GM23338 (cell line): ENCODE results near the gene ADD1. TPM values are rescaled to one million over a fixed set of nuclear protein-coding genes. Genes with fewer than 3 reads are reported as not detected.

Experiments used
- ATAC-seq: fragments of 200-7000 bp; cut with Tn5 transposase; 3 replicates; pipeline ENCODE4 v1.9.1; 2020
- DNase-seq: peaks from one replicate; pipeline ENCODE4 v3.0.0-alpha.2; 2015; ENCODE audit warnings: low spot score
- H2AFZ ChIP-seq: fragments of 200-600 bp; sonication (generic); 2 replicates; pipeline ENCODE4 v1.8.0; 2016; ENCODE audit warnings: antibody characterized with exemption, mild to moderate bottlenecking, moderate library complexity
- H3F3A ChIP-seq: fragments of 200-600 bp; sonication (generic); replicated peaks from 2 replicates; pipeline ENCODE4 v1.8.0; 2017; ENCODE audit warnings: antibody characterized with exemption, mixed run types, low read depth
- H3K27ac ChIP-seq: fragments of 200-600 bp; sonication (generic); 2 replicates; pipeline ENCODE4 v1.6.1; 2016; ENCODE audit warnings: low read depth
- H3K27me3 ChIP-seq: fragments of 200-600 bp; sonication (generic); 2 replicates; pipeline ENCODE4 v1.8.0; 2016; ENCODE audit warnings: mild to moderate bottlenecking, mixed run types, moderate library complexity; ENCODE audit not compliant: insufficient read depth
- H3K36me3 ChIP-seq: fragments of 200-600 bp; sonication (generic); 2 replicates; pipeline ENCODE4 v1.8.0; 2016; ENCODE audit warnings: mild to moderate bottlenecking; ENCODE audit not compliant: insufficient read depth
- H3K4me1 ChIP-seq: fragments of 200-600 bp; sonication (generic); 2 replicates; pipeline ENCODE4 v1.8.0; 2016; ENCODE audit warnings: mild to moderate bottlenecking, moderate library complexity; ENCODE audit not compliant: insufficient read depth
- H3K4me2 ChIP-seq: fragments of 200-600 bp; sonication (generic); 2 replicates; pipeline ENCODE4 v1.7.1; 2017; ENCODE audit warnings: mixed run types
- H3K4me3 ChIP-seq: fragments of 200-600 bp; sonication (generic); 2 replicates; pipeline ENCODE4 v1.6.1; 2016; ENCODE audit warnings: mixed run types
- H3K79me2 ChIP-seq: fragments of 200-600 bp; sonication (generic); replicated peaks from 2 replicates; pipeline ENCODE4 v1.8.0; 2017; ENCODE audit warnings: mild to moderate bottlenecking; ENCODE audit not compliant: insufficient read depth
- H3K9me2 ChIP-seq: fragments of 200-600 bp; sonication (generic); 2 replicates; pipeline ENCODE4 v1.8.0; 2017; ENCODE audit not compliant: insufficient read depth
- H4K20me1 ChIP-seq: fragments of 200-600 bp; sonication (generic); replicated peaks from 2 replicates; pipeline ENCODE4 v1.8.0; 2017; ENCODE audit warnings: mild to moderate bottlenecking; ENCODE audit not compliant: insufficient read depth
- H3K27ac Mint-ChIP-seq: 2 replicates; pipeline ENCODE4 v1.8.0; 2020; ENCODE audit warnings: inconsistent platforms, mild to moderate bottlenecking, moderate library complexity, mixed read lengths
- H3K27me3 Mint-ChIP-seq: 3 replicates; pipeline ENCODE4 v1.8.0; 2022; ENCODE audit warnings: low read depth, mild to moderate bottlenecking, moderate library complexity, mixed read lengths, inconsistent platforms; ENCODE audit not compliant: insufficient read depth, poor library complexity
- H3K36me3 Mint-ChIP-seq: 3 replicates; pipeline ENCODE4 v1.8.0; 2021; ENCODE audit warnings: low read depth, mild to moderate bottlenecking, inconsistent platforms, moderate library complexity, mixed read lengths
- H3K4me1 Mint-ChIP-seq: 3 replicates; pipeline ENCODE4 v1.8.0; 2020; ENCODE audit warnings: mild to moderate bottlenecking, inconsistent platforms, mixed read lengths
- H3K4me3 Mint-ChIP-seq: 3 replicates; pipeline ENCODE4 v1.8.0; 2021; ENCODE audit warnings: moderate library complexity, mild to moderate bottlenecking, inconsistent platforms, mixed read lengths
- H3K9me3 Mint-ChIP-seq: 3 replicates; pipeline ENCODE4 v1.8.0; 2020; ENCODE audit warnings: moderate library complexity, mild to moderate bottlenecking, inconsistent platforms, mixed read lengths
- CTCF ChIP-seq, 2 experiments: fragments of 200-600 bp in 1 of 2; sonication (generic) in 1 of 2; conservative IDR thresholded peaks; 2 replicates each; pipeline versions ENCODE4 v1.5.1 to v1.6.1; 2016 to 2017; ENCODE audit warnings: antibody characterized with exemption in 2 of 2, low read depth in 2 of 2, mild to moderate bottlenecking in 2 of 2, moderate library complexity in 1 of 2
- ETS1 ChIP-seq: IDR thresholded peaks from 2 replicates; pipeline ENCODE4 v1.6.1; 2016; ENCODE audit warnings: antibody characterized with exemption
- EZH2phosphoT487 ChIP-seq: fragments of 200-600 bp; sonication (generic); IDR thresholded peaks from one replicate; pipeline ENCODE4 v1.8.1; 2018; ENCODE audit warnings: antibody characterized with exemption; ENCODE audit not compliant: unreplicated experiment
- REST ChIP-seq: IDR thresholded peaks from one replicate; pipeline ENCODE4 v1.6.1; 2018; ENCODE audit warnings: antibody characterized with exemption; ENCODE audit not compliant: unreplicated experiment
- ZNF331 ChIP-seq: fragments of 250-450 bp; sonication (Bioruptor Pico); IDR thresholded peaks from 2 replicates; pipeline ENCODE4 v1.5.0; 2020; ENCODE audit warnings: low read depth, mild to moderate bottlenecking, moderate library complexity
- ZNF462 ChIP-seq: fragments of 250-450 bp; sonication (Bioruptor Pico); IDR thresholded peaks from 2 replicates; pipeline ENCODE4 v1.5.0; 2020; ENCODE audit warnings: mild to moderate bottlenecking, moderate library complexity
- polyA plus RNA-seq: library from polyadenylated mRNA; unstranded; fragments of >200 nt; fragmentation: Nextera tagmentation; extraction: Ambion mirVana; gene quantifications from 2 replicates; pipeline ENCODE4 v1.2.1, GENCODE V29; 2016
- total RNA-seq: library from RNA; depleted of rRNA; stranded (reverse); fragments of >200 nt; shearing (Covaris generic); gene quantifications from 2 replicates; pipeline ENCODE4 v1.2.3, GENCODE V29; 2014

Gene ADD1
- total and polyA plus RNA-seq, 2 experiments from 2014 or later = 126 to 144 TPM

GRCh38 chr4:2805712-2806389 is 37.8 kb upstream of the ADD1 start (continued):
- no peak for TF ChIP-seq CTCF (conservative IDR thresholded peaks at IDR 0.05; ENCODE audit: low read depth in 2 of 2)

GRCh38 chr4:2806390-2807355 is 37.0 kb upstream of the ADD1 start:
- H3K27me3 Mint-ChIP-seq = peaks cover 2% of the 10 kb centered on the region
- Histone ChIP-seq H3K27ac (no peak overlapping the region), H3F3A (peaks cover 7% of the 10 kb centered on the region), H3K36me3 (no peaks in the 10 kb centered on the region), H2AFZ (no peak overlapping the region), H3K9me2 (no peaks in the 10 kb centered on the region), H3K4me1 (peaks cover 4% of the 10 kb centered on the region), H3K4me3 (no peak overlapping the region), H3K4me2 (no peak overlapping the region), H3K79me2 (no peaks in the 10 kb centered on the region), H3K27me3 (no peaks in the 10 kb centered on the region), H4K20me1 (no peaks in the 10 kb centered on the region)
- no peaks in the 10 kb centered on the region for H3K36me3 Mint-ChIP-seq
- no peak for TF ChIP-seq ETS1
- no peak for TF ChIP-seq REST
- no peak for TF ChIP-seq ZNF331 (CRISPR knock-in tag)
- no peak for TF ChIP-seq EZH2phosphoT487
- TF ChIP-seq ZNF462 (CRISPR knock-in tag) = no peak
- H3K4me1 Mint-ChIP-seq = peaks cover 14% of the 10 kb centered on the region
- no peaks in the 10 kb centered on the region for H3K9me3 Mint-ChIP-seq
- ATAC-seq (no peak), DNase-seq (no peak)
- peak overlapping the region; percentile 33; the same call in 1 of the 2 replicates for H3K27ac Mint-ChIP-seq
- H3K4me3 Mint-ChIP-seq = no peak overlapping the region
